ENCODE measurements around the gene MFRP.

GRCh38 chr11:119314726-119315125, 31.8 kb downstream of the MFRP start:
- TF ChIP-seq CTCF (conservative IDR thresholded peaks at IDR 0.05) (no peak), ZFX (IDR thresholded peaks at IDR 0.05) (no peak)
